HG03432 (cell line): ENCODE results near the gene LNX2.
"Not testable (repeated sequence)": the region's sequence is repeated elsewhere in the genome, so short reads cannot be mapped to it uniquely, and the experiment has no call there.

ENCODE experiments used
- ATAC-seq: cut with Tn5 transposase; IDR thresholded peaks from one replicate; pipeline ENCODE4 v1.9.1; 2021; ENCODE audit warnings: mild to moderate bottlenecking, moderate library complexity; ENCODE audit not compliant: unreplicated experiment

The LNX2 gene

GRCh38 chr13:27638001-27638400, 17.7 kb upstream of the LNX2 start:
- ATAC-seq = no peak

- no peak for ATAC-seq
These were observed 16.9 kb upstream of the LNX2 start for GRCh38 chr13:27637289-27637626.

- no peak for ATAC-seq
These were observed 16.4 kb upstream of the LNX2 start for GRCh38 chr13:27636589-27637288.

GRCh38 chr13:27635266-27635665, 14.9 kb upstream of the LNX2 start:
- ATAC-seq = no peak

DNA sequence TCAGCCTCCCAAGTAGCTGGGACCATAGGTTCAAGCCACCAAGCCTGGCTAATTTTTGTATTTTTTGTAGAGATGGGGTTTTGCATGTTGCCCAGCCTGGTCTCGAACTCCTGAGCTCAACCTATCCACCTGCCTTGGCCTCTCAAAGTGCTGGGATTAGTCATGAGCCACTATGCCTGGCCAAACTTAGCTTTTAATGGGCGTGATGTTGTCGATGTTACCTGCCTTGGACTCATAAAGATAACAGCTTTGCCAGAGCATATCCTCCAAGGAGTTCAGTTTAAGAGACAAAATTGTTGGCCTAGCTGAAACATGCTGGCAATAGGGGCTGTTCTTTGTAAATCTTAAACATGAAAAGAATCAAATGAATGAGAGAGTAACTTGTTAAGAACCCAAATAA, 14.5 kb upstream of the LNX2 start:
- ATAC-seq = no peak

- no peak for ATAC-seq
These were observed 13.9 kb upstream of the LNX2 start for GRCh38 chr13:27634231-27634630.

GRCh38 chr13:27632648-27633047, 12.3 kb upstream of the LNX2 start:
- no peak for ATAC-seq

DNA sequence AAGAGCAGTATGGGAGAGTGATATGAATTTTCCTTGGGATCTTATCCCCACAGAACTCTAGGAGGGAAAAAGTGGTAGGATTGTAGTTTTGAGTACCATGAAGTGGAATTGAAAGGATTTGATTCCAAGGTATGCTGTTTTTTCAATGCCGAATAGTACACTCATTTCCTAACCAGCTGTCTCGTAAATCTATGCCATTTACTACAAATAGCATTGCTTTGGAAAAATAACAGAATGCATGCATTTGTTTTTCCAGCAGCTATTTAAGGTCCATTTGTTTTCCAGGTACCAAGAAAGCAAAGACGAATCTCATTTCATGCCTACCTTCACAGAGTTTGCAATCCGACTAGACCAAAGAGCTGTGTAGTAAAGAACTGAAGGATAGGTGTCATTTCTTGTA, 11.9 kb upstream of the LNX2 start:
- ATAC-seq = no peak

DNA sequence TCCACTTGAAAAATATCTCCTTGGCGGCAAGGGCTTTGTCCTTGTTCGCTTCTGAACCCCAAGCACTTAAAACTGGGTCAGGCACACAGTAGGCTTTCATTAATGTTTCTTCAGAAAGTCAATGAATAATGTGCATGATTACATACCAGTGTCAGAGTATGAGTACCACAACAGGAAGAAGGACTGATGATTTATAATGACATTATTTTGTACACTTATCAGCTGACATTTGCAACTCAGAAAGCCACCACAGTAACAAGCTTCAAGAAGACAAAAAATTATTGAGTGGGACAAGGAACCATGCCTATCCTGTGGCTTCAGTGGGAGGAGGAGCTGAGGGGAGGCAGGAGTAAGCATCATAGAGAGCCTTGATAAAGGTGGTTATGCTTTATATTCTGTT, 11.3 kb upstream of the LNX2 start:
- ATAC-seq = no peak

DNA sequence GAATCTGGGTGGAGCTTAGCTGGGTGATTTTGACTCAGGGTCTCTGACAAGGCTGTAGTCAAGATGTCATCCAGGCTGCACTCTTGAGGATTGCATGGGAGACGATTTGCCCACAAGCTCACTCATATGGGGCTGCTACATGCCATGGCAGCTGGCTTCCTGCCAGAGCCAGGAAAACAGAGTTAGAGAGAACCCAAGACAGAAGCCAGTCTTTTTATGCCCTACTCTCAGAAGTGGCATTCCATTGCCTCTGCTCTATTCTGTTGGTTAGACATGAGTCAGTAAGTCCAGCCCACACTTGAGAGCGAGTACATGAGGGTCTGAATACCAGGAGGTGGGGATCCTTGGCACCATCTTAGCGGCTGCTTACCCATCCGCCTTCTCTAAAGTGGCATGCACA, 10.8 kb upstream of the LNX2 start:
- no peak for ATAC-seq

GRCh38 chr13:27628766-27629165, 8.4 kb upstream of the LNX2 start:
- not testable (repeated sequence) for ATAC-seq

GRCh38 chr13:27628081-27628480, 7.8 kb upstream of the LNX2 start:
- ATAC-seq = no peak

DNA sequence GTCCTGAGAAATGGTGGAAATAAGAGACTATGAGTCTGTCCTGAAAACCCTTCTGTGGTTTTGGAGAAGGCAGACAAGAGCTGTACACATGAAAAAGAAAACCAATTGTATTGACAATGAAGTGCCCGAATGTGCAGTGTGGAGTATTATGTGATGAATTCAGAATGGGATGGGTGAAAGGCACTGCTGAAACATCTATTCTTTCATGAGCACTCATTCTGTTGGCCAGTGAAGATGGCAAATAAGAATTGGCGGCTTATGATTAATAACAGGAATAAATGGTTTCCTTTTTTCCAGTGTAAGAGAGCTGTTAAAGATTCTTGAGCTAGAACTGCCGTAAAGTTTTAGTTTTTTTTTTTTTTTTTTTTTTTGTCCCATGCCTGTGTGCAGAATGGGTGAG, 7.1 kb upstream of the LNX2 start:
- no peak for ATAC-seq

- ATAC-seq = no peak
These were observed 5.5 kb upstream of the LNX2 start for GRCh38 chr13:27625839-27626238.

GRCh38 chr13:27624071-27624470, 3.7 kb upstream of the LNX2 start:
- ATAC-seq = no peak

GRCh38 chr13:27622881-27623280, 2.6 kb upstream of the LNX2 start:
- no peak for ATAC-seq

- ATAC-seq = no peak
These were observed 1.9 kb upstream of the LNX2 start for GRCh38 chr13:27622102-27622820.

DNA sequence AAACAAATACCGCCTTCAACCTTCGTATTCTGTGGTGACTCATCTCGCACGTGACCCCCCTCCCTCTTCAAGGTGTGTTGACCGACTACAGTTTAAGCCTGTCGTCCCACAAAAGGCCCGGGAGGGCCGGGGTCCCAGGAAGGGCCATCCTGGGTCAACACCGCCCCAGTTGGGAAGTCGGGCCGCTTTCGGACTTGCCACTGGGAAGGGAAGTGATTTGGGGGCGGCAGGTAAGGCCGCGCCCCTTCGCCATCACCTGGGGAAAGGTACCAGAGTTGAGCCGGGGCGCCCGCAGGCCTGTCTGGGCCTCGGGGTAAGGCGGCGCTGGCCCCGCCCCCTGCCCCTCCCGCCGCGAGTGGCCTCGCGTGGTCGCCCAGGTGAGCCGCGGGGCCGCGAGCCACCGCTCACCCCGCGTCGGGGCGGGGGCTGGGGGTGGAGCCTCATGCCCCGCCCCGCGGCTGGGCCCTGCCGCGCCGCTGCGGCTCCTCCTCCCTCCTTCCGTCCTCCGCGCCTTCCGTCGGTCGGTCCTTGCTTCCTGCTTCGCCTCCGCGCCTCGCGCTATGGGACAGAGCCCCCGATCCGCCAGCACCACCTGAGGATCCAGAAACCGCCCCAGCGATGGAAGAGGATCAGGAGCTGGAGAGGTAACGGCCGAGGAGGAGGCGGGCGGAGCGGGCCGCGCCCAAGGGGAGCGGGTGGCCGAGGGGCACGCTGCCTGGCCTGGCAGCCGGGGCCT, 1.2 kb upstream of the LNX2 start, which contains the start of gene POLR1D:
Gene POLR1D (plus strand): TSS at position 527 of the 736 bp plus-strand sequence. CDS start 92 bp downstream, at position 619.
- ATAC-seq = peak; percentile 67

DNA sequence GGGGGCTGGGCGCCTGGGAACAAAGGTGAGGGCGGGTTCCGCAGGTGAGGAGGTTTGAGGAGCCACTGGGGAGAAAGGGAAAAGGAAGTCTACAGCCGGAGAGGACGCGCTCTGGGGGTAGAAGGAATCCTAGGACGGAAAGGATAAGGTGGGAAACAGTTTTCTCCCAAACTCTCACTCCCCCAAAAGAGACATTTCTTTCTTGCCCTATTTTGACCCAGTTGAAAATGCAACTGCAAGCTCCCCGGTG, 712 bp upstream of the LNX2 start:
- ATAC-seq = no peak

GRCh38 chr13:27619728-27620376, 477 bp downstream of the LNX2 start:
- peak; percentile 34 for ATAC-seq

DNA sequence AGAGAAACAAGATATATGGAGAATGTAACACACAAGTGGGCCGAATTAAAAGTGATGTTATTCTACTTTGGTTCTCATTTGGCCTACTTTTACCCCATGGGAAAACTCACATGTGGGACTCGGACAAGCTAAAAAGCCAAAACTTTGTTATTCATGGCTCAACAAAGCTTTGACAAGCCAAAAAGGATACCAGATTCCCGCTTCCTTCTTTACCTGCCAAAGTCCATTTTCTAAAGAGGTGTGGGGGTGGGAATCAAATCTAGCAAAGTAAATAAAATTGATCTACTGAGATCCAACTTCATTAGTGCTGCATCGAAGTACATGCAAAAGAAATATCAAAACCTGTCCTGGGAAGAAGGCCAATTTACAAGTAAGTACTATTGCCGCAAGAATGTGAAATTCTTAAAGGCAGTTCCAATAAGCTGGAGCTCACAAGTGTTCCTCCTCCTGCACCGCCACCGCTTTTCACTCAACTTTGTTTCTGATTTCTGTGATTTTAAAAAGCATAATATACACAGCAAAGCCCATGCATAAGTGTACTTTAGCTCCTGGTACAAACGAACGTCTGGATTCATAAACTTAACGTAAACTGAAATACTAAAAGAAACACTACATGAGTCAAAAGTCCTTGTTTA, 1.1 kb downstream of the LNX2 start:
- no peak for ATAC-seq
